KMS-11 (cell line): ENCODE data around the gene CENPT.

Experiments
- H2AFZ ChIP-seq: fragments of 200-600 bp; sonication (generic); 2 replicates; pipeline ENCODE4 v1.6.1; 2016; ENCODE audit warnings: antibody characterized with exemption, mixed run types, low read depth
- H3K27ac ChIP-seq: fragments of 200-600 bp; sonication (generic); 2 replicates; pipeline ENCODE4 v1.6.1; 2016; ENCODE audit warnings: mild to moderate bottlenecking, mixed run types
- H3K27me3 ChIP-seq: fragments of 200-600 bp; sonication (generic); 2 replicates; pipeline ENCODE4 v1.6.1; 2017; ENCODE audit warnings: mild to moderate bottlenecking, low read depth, mixed run types, moderate library complexity; ENCODE audit not compliant: insufficient read depth
- H3K36me3 ChIP-seq: fragments of 200-600 bp; sonication (generic); 2 replicates; pipeline ENCODE4 v1.6.1; 2017; ENCODE audit warnings: mild to moderate bottlenecking, mixed run types; ENCODE audit not compliant: insufficient read depth
- H3K4me1 ChIP-seq: fragments of 200-600 bp; sonication (generic); 2 replicates; pipeline ENCODE4 v1.6.1; 2016; ENCODE audit warnings: mild to moderate bottlenecking, low read depth, mixed run types; ENCODE audit not compliant: poor library complexity, severe bottlenecking
- H3K4me2 ChIP-seq: fragments of 200-600 bp; sonication (generic); 2 replicates; pipeline ENCODE4 v1.7.0; 2016; ENCODE audit warnings: mild to moderate bottlenecking, mixed run types
- H3K4me3 ChIP-seq: fragments of 200-600 bp; sonication (generic); IDR thresholded peaks from 2 replicates; pipeline ENCODE4 v1.6.1; 2017; ENCODE audit warnings: low read depth, low read length, mixed read lengths; ENCODE audit not compliant: insufficient read depth
- H3K79me2 ChIP-seq: fragments of 200-600 bp; sonication (generic); 2 replicates; pipeline ENCODE4 v1.6.1; 2016; ENCODE audit warnings: low read depth, mixed run types; ENCODE audit not compliant: insufficient read depth
- H3K9ac ChIP-seq: fragments of 200-600 bp; sonication (generic); 2 replicates; pipeline ENCODE4 v1.6.1; 2016; ENCODE audit warnings: mild to moderate bottlenecking, mixed run types
- H4K20me1 ChIP-seq: fragments of 200-600 bp; sonication (generic); 2 replicates; pipeline ENCODE4 v1.6.1; 2016; ENCODE audit warnings: mild to moderate bottlenecking, mixed run types; ENCODE audit not compliant: insufficient read depth
- TF ChIP-seq, protein P1 (sequence below): fragments of 200-600 bp; sonication (generic); conservative IDR thresholded peaks from 2 replicates; pipeline ENCODE4 v1.6.1; 2017; ENCODE audit warnings: low read depth, mild to moderate bottlenecking, antibody characterized with exemption, low read length, moderate library complexity, mixed read lengths

Gene CENPT

DNA sequence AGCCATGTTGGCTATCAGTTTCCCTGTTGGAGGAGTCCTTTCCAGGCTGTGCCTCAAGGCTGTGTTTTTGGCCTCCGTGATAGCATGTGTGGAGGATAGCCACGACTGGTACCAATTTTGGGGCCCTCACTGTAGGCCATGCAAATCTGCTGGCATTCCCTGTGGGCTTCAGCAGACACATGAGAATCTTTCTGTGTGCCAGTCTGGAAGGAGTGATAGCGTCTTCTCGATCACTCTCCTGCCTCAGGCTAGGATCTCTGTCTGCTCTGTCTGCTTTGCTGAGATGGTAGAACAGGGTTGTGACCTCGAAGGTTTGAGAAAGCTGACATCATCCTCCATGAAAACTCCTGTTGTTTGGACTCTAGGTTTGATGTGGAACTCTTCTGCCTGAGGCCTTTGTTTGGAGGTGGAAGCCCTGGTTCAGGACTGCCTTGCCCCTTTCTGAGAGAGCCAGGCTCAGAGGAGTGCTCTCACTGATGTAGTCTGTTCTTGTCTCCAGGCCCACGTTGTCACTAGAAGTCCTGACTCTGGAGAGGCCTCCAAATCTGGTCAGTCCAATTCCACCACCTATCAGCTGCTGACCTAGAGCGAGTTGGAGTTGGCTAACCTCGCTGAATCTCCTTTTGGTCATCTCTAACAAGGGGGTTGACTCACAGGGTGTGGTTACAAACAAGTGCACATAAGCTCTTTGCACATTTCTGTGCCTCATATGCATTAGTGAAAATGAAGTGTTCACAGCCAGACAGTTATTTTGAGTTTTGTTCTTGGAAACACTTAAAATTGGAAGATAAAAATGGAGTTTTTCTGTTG, 13.3 kb upstream of the CENPT start:
- Histone ChIP-seq H3K36me3 (no peaks in the 10 kb centered on the region), H3K27ac (no peak overlapping the region), H3K4me2 (no peak overlapping the region), H4K20me1 (peaks cover 5% of the 10 kb centered on the region), H3K9ac (no peak overlapping the region), H3K79me2 (peaks cover 65% of the 10 kb centered on the region), H3K27me3 (no peaks in the 10 kb centered on the region), H3K4me1 (peaks cover 40% of the 10 kb centered on the region), H3K4me3 (no peak overlapping the region), H2AFZ (no peak overlapping the region)
- TF ChIP-seq, protein P1, sequence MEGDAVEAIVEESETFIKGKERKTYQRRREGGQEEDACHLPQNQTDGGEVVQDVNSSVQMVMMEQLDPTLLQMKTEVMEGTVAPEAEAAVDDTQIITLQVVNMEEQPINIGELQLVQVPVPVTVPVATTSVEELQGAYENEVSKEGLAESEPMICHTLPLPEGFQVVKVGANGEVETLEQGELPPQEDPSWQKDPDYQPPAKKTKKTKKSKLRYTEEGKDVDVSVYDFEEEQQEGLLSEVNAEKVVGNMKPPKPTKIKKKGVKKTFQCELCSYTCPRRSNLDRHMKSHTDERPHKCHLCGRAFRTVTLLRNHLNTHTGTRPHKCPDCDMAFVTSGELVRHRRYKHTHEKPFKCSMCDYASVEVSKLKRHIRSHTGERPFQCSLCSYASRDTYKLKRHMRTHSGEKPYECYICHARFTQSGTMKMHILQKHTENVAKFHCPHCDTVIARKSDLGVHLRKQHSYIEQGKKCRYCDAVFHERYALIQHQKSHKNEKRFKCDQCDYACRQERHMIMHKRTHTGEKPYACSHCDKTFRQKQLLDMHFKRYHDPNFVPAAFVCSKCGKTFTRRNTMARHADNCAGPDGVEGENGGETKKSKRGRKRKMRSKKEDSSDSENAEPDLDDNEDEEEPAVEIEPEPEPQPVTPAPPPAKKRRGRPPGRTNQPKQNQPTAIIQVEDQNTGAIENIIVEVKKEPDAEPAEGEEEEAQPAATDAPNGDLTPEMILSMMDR, result no peak

DNA sequence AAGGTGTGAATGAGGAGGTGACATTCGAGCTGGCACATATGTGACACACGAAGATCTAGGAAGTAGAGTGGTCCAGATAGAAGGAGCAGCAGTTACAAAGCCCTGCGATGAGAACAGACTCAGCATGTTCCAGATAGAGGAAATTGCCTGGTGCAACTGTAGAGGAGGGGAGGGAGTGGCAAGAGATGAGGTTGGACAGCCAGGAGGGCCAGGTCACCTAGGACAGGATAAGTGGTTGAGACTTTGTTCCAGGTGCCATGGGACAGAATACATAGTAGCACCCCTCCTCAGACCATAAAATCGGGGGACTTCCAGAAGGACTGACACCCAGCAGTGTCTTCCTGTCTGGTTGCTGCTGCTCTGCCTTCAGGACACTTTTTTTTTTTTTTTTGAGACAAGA, 11.0 kb upstream of the CENPT start:
- Histone ChIP-seq H3K9ac (no peak overlapping the region), H3K27ac (no peak overlapping the region), H3K4me3 (no peak overlapping the region), H3K4me1 (peaks cover 47% of the 10 kb centered on the region), H3K27me3 (no peaks in the 10 kb centered on the region), H3K4me2 (no peak overlapping the region), H4K20me1 (peaks cover 14% of the 10 kb centered on the region), H3K79me2 (peaks cover 87% of the 10 kb centered on the region), H2AFZ (no peak overlapping the region), H3K36me3 (no peaks in the 10 kb centered on the region)
- TF ChIP-seq, protein P1, result no peak

DNA sequence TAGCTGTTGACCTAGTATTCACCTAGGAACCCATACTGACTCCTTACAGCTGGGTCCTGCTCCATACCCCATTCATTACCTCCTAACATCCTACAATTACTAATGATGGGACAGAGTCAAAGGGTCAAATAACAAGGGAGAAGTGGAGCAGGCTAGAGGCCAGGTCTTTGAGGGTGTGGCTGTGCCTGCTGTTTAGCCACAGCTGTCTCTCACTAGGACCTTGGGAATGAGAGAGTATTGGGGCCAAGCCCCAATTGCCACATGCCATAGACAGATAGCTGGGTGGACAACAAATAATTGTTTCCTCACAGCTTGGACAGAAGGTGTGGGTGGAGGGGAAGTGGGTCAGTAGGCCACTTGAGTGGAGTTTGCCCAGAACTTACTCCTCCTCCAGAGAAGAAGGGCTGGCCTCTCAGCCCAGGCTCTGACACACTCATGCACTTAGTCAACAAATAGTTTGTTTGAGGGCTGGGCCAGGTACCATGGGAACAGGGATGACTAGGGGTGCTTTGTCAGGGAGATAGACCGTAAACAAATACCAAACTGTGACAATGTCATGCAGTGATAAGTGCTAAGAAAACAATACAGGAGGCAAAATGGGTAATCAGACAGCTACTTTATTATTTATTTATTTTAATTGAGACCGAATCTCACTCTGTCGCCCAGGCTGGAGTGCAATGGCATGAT, 10.2 kb upstream of the CENPT start:
- H3K36me3 ChIP-seq, result no peaks in the 10 kb centered on the region
- H3K79me2 ChIP-seq, result peaks cover 88% of the 10 kb centered on the region
- peaks cover 47% of the 10 kb centered on the region for H3K4me1 ChIP-seq
- H3K27me3 ChIP-seq, result no peaks in the 10 kb centered on the region
- no peak overlapping the region for H3K27ac ChIP-seq
- H2AFZ ChIP-seq, result no peak overlapping the region
- no peak overlapping the region for H3K4me3 ChIP-seq
- H3K4me2 ChIP-seq, result no peak overlapping the region
- TF ChIP-seq, protein P1, result no peak
- H4K20me1 ChIP-seq, result peaks cover 14% of the 10 kb centered on the region
- no peak overlapping the region for H3K9ac ChIP-seq

DNA sequence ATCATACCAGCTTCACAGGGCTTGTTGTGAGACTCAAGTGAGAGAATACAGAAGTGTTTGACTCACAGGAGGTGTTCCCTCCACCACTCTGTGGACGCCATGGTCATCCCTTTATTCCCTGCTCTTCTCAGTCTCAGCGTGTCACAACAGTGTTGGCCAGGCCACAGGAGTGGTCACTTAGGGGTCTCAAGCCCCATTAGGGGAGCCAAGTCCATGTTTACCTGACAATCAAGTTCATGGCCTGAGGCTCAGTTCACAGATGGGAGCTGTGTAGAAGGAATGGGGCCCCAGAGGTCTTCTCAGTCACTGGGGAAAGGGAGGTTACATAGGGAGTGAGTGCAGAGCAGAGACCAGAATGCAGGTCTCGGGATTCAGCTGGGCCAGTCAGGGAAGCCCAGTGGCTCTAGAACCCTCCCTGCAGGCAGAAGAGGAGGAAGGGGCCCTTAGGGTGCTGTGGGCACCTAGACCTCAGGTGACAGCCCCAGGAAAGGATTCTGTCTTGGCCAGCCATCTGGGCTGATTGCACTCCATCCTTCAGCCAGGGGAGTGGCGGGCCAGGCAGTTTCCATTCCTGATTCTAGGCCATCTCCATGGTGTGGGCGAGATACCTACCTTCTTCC, 9.5 kb upstream of the CENPT start:
- Histone ChIP-seq H3K27ac (no peak overlapping the region), H4K20me1 (peaks cover 14% of the 10 kb centered on the region), H3K4me2 (no peak overlapping the region), H3K9ac (no peak overlapping the region), H3K36me3 (no peaks in the 10 kb centered on the region), H3K4me1 (peaks cover 43% of the 10 kb centered on the region), H3K27me3 (no peaks in the 10 kb centered on the region), H3K4me3 (no peak overlapping the region), H3K79me2 (peaks cover 83% of the 10 kb centered on the region), H2AFZ (no peak overlapping the region)
- TF ChIP-seq, protein P1, result no peak
